NCI-H1417 (cell line): ENCODE measurements around the gene PLP2.

Source experiments
- DNase-seq, 3 experiments: peaks; one replicate each; lab custom pipeline; 2025; lab: John Stamatoyannopoulos, UW

The PLP2 gene

DNA sequence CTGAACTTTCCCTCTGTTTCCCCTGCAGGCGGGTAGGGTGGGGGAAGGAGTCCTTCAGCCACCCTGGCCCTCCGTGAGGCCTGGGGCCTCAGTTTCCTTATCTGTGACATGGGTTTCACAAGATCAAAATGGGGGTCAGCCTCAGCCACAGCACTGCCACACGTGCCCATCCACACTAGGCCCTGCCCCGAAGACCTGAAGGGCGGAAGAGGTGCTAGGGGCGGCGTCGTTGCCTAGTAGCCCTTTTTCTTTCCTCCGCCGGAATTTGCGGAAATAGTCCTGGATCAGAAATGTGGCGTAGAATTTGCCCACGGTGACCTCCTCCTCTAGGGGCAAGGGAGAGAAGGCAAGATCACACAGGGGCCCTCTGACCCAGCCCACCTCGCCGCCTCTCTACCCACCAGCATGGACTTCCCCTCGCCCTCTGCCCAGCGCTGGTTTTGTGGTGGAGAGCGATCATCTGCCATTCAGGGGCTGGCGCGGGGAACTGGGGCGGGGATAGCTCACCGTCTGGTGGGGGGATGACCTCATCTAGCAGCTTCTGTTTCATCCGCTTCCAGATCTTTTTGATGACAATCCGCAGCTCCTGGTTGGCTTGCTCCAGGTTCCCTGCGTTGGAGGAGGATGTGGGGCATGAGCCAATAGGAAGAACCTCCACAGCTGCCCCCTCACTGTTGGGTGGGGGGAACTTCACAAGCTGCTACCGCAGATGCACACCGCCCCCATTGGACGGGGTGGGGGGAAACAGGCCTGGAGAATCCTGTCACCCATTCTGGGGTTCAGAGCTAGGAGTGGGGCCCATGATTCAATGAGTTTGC is 37.9 kb downstream of the PLP2 start:
- no peak for DNase-seq

DNA sequence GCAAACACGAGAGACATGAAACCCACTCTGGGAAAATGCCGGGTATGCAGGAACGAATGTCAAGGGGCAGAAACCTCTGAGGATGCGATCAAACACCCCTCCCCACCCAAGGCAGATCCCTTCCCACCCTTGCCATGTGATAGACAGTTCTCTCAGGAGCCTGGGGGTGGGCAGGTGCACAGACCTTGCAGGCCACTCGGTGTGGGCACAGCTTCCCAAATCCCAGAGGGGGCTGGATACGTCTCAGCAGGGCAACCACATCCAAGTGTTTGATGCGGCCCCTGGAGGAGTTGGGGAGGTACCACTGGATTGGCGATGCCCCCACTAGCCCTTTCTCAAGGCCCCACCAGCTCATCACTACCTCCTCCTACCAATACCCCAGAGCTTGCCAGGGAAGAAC is 38.7 kb downstream of the PLP2 start:
- DNase-seq, result no peak

DNA sequence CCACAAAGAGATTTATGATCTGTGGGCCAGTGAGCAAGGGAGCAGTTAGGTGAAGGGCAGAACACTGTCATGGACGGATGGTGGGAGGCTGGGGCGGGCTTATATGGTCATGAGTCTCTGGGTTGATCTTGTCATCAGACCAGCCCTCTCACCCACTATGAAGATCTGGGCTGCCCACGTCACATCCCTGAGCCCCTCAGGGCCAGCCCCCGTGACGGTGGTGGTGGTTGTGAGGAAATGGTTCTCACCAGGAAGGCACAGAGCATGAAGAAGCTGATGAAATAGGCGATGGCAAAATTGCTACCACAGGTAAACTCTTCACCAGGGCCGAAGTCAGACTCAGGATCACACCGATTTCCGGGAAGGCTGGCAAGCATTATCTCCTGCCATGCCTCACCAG is 39.4 kb downstream of the PLP2 start:
- DNase-seq, result no peak

DNA sequence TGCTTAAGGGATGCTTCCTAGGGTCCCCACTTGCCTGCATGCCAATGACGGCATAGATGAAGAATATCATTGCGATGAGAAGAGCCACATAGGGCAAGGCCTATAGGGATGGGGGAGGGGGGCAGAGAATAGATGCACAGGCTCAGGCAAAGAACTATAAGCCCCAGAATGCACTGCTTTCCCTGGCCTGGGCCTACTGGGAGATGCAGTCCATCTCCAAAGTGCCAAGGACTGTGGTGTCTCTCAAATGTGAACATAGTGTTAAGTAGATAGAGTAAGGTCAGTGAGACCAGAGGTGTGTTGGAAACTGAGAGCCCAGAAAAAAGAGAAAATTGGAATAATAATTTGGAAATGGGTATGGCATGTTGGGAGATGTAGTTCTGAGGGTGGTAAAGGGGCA is 40.5 kb downstream of the PLP2 start:
- no peak for DNase-seq

DNA sequence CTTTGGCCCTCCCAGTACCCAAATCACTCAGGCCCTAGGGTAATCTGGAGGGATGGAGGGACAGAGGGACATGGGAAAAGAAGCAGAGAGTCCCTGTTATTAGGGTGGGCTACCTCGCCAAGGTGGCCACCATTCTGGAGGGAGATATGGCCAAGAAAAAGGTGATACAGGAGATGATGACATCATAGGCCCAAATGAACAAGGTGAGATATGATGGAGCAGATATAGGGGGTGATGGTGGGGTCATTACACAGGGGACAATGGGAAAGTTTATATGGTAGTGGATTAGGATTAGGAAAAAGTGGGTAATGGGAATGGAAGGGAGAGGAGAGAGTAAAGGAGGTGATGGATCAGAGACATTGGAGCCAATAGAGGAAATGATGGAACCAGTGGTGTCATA is 41.2 kb downstream of the PLP2 start:
- DNase-seq, result no peak

DNA sequence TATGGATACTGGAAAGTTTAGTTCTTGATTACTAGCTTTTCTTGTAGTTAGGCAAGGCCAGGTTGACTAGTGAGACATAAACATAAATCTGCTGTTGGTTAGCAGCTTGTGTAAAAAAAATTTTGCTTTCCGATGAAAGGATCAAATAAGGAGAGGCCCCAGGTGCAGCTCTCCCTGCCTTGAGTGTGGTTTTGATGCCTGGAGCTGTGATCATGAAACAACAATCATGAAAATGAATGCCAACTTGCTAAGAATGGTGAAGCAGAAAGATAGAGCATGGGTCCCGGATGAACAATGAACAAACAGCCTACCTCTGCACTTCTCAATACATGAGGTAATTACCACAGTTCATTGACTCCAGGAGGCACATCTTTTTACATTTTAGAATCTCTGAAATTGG is 42.7 kb downstream of the PLP2 start:
- no peak for DNase-seq

DNA sequence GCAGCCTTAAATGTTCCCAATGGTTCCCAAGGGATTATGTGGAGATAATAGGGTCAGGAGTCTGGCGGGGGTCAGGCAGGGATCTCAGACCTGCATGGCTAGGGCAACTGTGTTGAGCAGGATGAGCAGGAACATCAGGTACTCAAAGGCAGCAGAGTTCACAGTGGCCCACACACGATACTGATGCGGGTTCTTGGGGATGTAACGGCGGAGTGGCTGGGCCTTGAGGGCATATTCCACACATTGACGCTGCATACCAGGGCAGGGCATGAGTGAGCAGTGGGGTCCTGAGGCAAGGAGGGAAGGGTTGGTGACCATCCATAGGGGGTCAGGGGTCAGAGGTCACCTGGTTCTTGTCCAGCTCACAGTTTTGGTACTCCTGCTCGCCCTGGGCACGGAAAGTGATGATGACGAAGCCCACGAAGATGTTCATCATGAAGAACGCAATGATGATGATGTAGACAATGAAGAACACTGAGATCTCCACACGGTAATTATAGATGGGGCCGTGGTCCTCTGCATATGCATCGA is 43.4 kb downstream of the PLP2 start:
- DNase-seq, result no peak

DNA sequence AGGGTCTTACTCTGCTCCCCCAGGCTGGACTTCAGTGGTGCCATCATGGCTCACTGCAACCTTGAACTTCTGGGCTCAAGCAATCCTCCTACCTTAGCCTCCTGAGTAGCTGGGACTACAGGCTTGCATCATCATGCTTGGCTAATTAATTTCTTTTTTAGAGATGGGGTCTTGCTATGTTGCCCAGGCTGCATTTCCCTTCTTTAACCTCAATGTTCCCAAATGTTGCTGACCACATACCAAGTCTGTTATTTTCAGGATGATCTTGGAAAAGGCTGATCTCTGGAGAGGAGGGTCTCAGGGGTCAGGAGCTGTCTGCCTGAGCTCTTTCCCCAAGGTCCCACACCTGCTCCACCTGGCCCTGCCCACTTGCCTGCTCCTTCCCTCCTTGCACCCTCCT is 48.4 kb downstream of the PLP2 start:
- DNase-seq, result no peak

DNA sequence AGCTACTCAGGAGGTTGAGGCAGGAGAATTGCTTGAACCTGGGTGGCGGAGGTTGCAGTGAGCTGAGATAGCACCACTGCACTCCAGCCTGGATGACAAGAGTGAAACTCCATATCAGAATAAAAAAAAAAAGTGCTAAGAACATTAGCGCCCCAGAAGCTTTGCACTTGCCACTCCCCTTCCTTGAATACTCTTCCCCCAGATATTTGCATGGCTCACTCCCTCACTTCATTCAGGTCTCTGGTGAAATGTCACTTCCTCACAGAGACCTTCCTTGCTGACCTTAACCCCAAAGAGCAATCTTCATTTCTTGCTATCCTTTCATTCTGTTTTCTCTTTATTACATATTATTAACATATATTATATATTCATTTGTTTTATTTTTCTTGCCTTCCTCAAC is 50.2 kb downstream of the PLP2 start:
- DNase-seq, result no peak
